Activated T-cell treated with anti-CD3 and anti-CD28 coated beads, Interleukin-2, amount 50 U/mL, for 48 hours (primary cell): ENCODE data around the gene ADIPOQ.
A peak's percentile ranks its signal among the peaks of the same experiment; 100 is the strongest.
"Not testable (repeated sequence)": the region's sequence is repeated elsewhere in the genome, so short reads cannot be mapped to it uniquely, and the experiment has no call there.

ENCODE experiments used
- DNase-seq, 2 experiments: peaks; one replicate each; pipeline ENCODE4 v3.0.0-alpha.2; 2020

The ADIPOQ gene

GRCh38 chr3:186826976-186827857 is 15.3 kb upstream of the ADIPOQ start:
- peak; percentile 88 to 91 for DNase-seq

GRCh38 chr3:186828340-186828739 is 14.2 kb upstream of the ADIPOQ start:
- no peak for DNase-seq

- DNase-seq: no peak
These were observed 10.7 kb upstream of the ADIPOQ start for GRCh38 chr3:186831798-186832197.

GRCh38 chr3:186832276-186832675 is 10.2 kb upstream of the ADIPOQ start:
- no peak for DNase-seq

GRCh38 chr3:186839874-186840641 is 2.5 kb upstream of the ADIPOQ start:
- DNase-seq: no peak

GRCh38 chr3:186841620-186842019 is 890 bp upstream of the ADIPOQ start:
- DNase-seq: no peak

GRCh38 chr3:186843039-186843432 is 526 bp downstream of the ADIPOQ start:
- DNase-seq: no peak

- no peak for DNase-seq
These were observed 2.4 kb downstream of the ADIPOQ start for GRCh38 chr3:186844908-186845307.

GRCh38 chr3:186845756-186846155 is 3.2 kb downstream of the ADIPOQ start:
- DNase-seq: no peak

- no peak for DNase-seq
These were observed 4.9 kb downstream of the ADIPOQ start for GRCh38 chr3:186847437-186847836.

GRCh38 chr3:186849374-186849975 is 7.0 kb downstream of the ADIPOQ start:
- no peak for DNase-seq

GRCh38 chr3:186851835-186852234 is 9.3 kb downstream of the ADIPOQ start:
- not testable (repeated sequence) for DNase-seq

- DNase-seq: no peak
These were observed 10.5 kb downstream of the ADIPOQ start for GRCh38 chr3:186852994-186853393.

- DNase-seq: no peak
These were observed 11.6 kb downstream of the ADIPOQ start for GRCh38 chr3:186854146-186854545.

GRCh38 chr3:186854954-186855353 is 12.4 kb downstream of the ADIPOQ start:
- DNase-seq: no peak

GRCh38 chr3:186857743-186858142 is 15.2 kb downstream of the ADIPOQ start:
- no peak for DNase-seq

GRCh38 chr3:186865215-186865853 is 22.8 kb downstream of the ADIPOQ start:
- DNase-seq: not testable (repeated sequence)

- DNase-seq: not testable (repeated sequence)
These were observed 23.6 kb downstream of the ADIPOQ start for GRCh38 chr3:186866095-186866494.

GRCh38 chr3:186869253-186870100 is 27.0 kb downstream of the ADIPOQ start:
- DNase-seq: no peak

- DNase-seq: no peak
These were observed 28.1 kb downstream of the ADIPOQ start for GRCh38 chr3:186870421-186871201.

- no peak for DNase-seq
These were observed 29.0 kb downstream of the ADIPOQ start for GRCh38 chr3:186871403-186871924.
